Neural cell (in vitro differentiated cells): Measurements from ENCODE around the gene RPL28. TPM values are rescaled to one million over a fixed set of nuclear protein-coding genes. Genes with fewer than 3 reads are reported as not detected.

Source experiments
- H2AFZ ChIP-seq: fragments of 200-600, 300-800 bp; sonication (generic), shearing (Covaris generic); 2 replicates; pipeline ENCODE4 v1.6.0; 2014; ENCODE audit warnings: low read depth, mild to moderate bottlenecking, antibody characterized with exemption, low read length, moderate library complexity
- H3F3A ChIP-seq: fragments of 200-600 bp; shearing (Covaris generic); 2 replicates; pipeline ENCODE4 v1.6.1; 2016; ENCODE audit warnings: mild to moderate bottlenecking, moderate library complexity, mixed read lengths, antibody characterized with exemption, low read length; ENCODE audit not compliant: insufficient read depth, poor library complexity, severe bottlenecking
- H3K27ac ChIP-seq: fragments of 200-600, 300-800 bp; sonication (generic), shearing (Covaris generic); 2 replicates; pipeline ENCODE4 v1.5.1; 2014; ENCODE audit warnings: mild to moderate bottlenecking, low read length, moderate library complexity
- H3K27me3 ChIP-seq: fragments of 300-800, 200-600 bp; sonication (generic), shearing (Covaris generic); 2 replicates; pipeline ENCODE4 v1.6.0; 2014; ENCODE audit warnings: mild to moderate bottlenecking, low read depth, low read length, moderate library complexity; ENCODE audit not compliant: insufficient read depth
- H3K36me3 ChIP-seq: fragments of 300-800, 200-600 bp; sonication (generic), shearing (Covaris generic); 2 replicates; pipeline ENCODE4 v1.5.1; 2014; ENCODE audit warnings: mild to moderate bottlenecking, antibody characterized with exemption, low read length, moderate library complexity; ENCODE audit not compliant: insufficient read depth
- H3K4me2 ChIP-seq: fragments of 300-800, 200-600 bp; sonication (generic), shearing (Covaris generic); 2 replicates; pipeline ENCODE4 v1.6.0; 2014; ENCODE audit warnings: mild to moderate bottlenecking, low read length
- H3K4me3 ChIP-seq: fragments of 300-800, 200-600 bp; sonication (generic), shearing (Covaris generic); 2 replicates; pipeline ENCODE4 v1.5.1; 2014; ENCODE audit warnings: mild to moderate bottlenecking, low read length, moderate library complexity
- H3K79me2 ChIP-seq: fragments of 200-600 bp; shearing (Covaris generic); replicated peaks from 2 replicates; pipeline ENCODE4 v1.6.0; 2014; ENCODE audit warnings: mild to moderate bottlenecking, low read length, moderate library complexity; ENCODE audit not compliant: insufficient read depth
- H3K9ac ChIP-seq: fragments of 300-800, 200-600 bp; sonication (generic), shearing (Covaris generic); 2 replicates; pipeline ENCODE4 v1.6.1; 2016; ENCODE audit warnings: mild to moderate bottlenecking, low read length, mixed read lengths
- H3K9me2 ChIP-seq: fragments of 200-600 bp; shearing (Covaris generic); 2 replicates; pipeline ENCODE4 v1.6.1; 2016; ENCODE audit warnings: mild to moderate bottlenecking, low read length, mixed read lengths; ENCODE audit not compliant: insufficient read depth
- H3K9me3 ChIP-seq: fragments of 200-600, 300-800 bp; sonication (generic), shearing (Covaris generic); 2 replicates; pipeline ENCODE4 v1.6.1; 2016; ENCODE audit warnings: mild to moderate bottlenecking, mixed run types, low read length, moderate library complexity, mixed read lengths
- H4K20me1 ChIP-seq: fragments of 200-600 bp; shearing (Covaris generic); 2 replicates; pipeline ENCODE4 v1.6.1; 2016; ENCODE audit warnings: mild to moderate bottlenecking, mixed run types; ENCODE audit not compliant: insufficient read depth
- MXI1 ChIP-seq: fragments of 450-650 bp; conservative IDR thresholded peaks from 2 replicates; pipeline ENCODE4 v1.6.1; 2014; ENCODE audit warnings: antibody characterized with exemption, mild to moderate bottlenecking; ENCODE audit not compliant: poor library complexity, severe bottlenecking
- POLR2AphosphoS5 ChIP-seq: IDR thresholded peaks from 2 replicates; pipeline ENCODE4 v1.6.1; 2012
- REST ChIP-seq: IDR thresholded peaks from 2 replicates; pipeline ENCODE4 v1.6.1; 2012; ENCODE audit warnings: borderline replicate concordance
- SMC3 ChIP-seq: fragments of 450-650 bp; conservative IDR thresholded peaks from 2 replicates; pipeline ENCODE4 v1.6.1; 2014; ENCODE audit warnings: antibody characterized with exemption, mild to moderate bottlenecking, moderate library complexity; ENCODE audit not compliant: poor library complexity
- TAF1 ChIP-seq: IDR thresholded peaks from 2 replicates; pipeline ENCODE4 v1.6.1; 2012; ENCODE audit warnings: low read depth
- polyA plus RNA-seq: library from polyadenylated mRNA; depleted of rRNA; stranded (reverse); fragments of >200 nt; gene quantifications from 2 replicates; pipeline ENCODE4 v1.2.3, GENCODE V29; 2014

The RPL28 gene
- polyA plus RNA-seq, 1 donor from 2014 or later, result 195 TPM

GRCh38 chr19:55451965-55452748, 66.4 kb downstream of the RPL28 start:
- H3K4me3 ChIP-seq, result peak overlapping the region; percentile 99
- peak overlapping the region; percentile 93 for H3K9ac ChIP-seq
- H2AFZ ChIP-seq, result no peak overlapping the region
- H3K27me3 ChIP-seq, result peaks cover 3% of the 10 kb centered on the region
- H4K20me1 ChIP-seq, result no peaks in the 10 kb centered on the region
- no peaks in the 10 kb centered on the region for H3K79me2 ChIP-seq
- no peaks in the 10 kb centered on the region for H3F3A ChIP-seq
- peak overlapping the region; percentile 81 for H3K27ac ChIP-seq
- H3K4me2 ChIP-seq, result peak overlapping the region; percentile 86
- H3K9me2 ChIP-seq, result no peaks in the 10 kb centered on the region
- no peaks in the 10 kb centered on the region for H3K36me3 ChIP-seq
- no peaks in the 10 kb centered on the region for H3K9me3 ChIP-seq
- peak; percentile 90 for TF ChIP-seq MXI1
- no peak for TF ChIP-seq REST
- peak; percentile 15 for TF ChIP-seq TAF1
- no peak for TF ChIP-seq POLR2AphosphoS5
- peak; percentile 30 for TF ChIP-seq SMC3

Other genes starting within 250 kb of the RPL28 start
- gene TNNT1, start 236.7 kb upstream of the RPL28 start, polyA plus RNA-seq, result 4.0 and 6.2 TPM in 2 replicates
- gene TNNI3, start 228.2 kb upstream of the RPL28 start, polyA plus RNA-seq, result 22.5 and 22.6 TPM in 2 replicates
- 0.38 and 2.2 TPM in 2 replicates for gene DNAAF3, start 219.3 kb upstream of the RPL28 start, polyA plus RNA-seq
- 210 and 237 TPM in 2 replicates for gene SYT5, start 205.6 kb upstream of the RPL28 start, polyA plus RNA-seq
- gene PTPRH, start 176.4 kb upstream of the RPL28 start, polyA plus RNA-seq, result 0.54 and 0.56 TPM in 2 replicates
- gene TMEM86B, start 157.2 kb upstream of the RPL28 start, polyA plus RNA-seq, result 0.84 and 2.3 TPM in 2 replicates
- 20.0 and 33.0 TPM in 2 replicates for gene PPP6R1, start 126.9 kb upstream of the RPL28 start, polyA plus RNA-seq
- gene HSPBP1, start 105.8 kb upstream of the RPL28 start, polyA plus RNA-seq, result 61.1 and 86.8 TPM in 2 replicates
- 213 and 244 TPM in 2 replicates for gene BRSK1, start 101.9 kb upstream of the RPL28 start, polyA plus RNA-seq
- gene TMEM150B, start 60.6 kb upstream of the RPL28 start, polyA plus RNA-seq, result not detected in 2 replicates
- gene KMT5C, start 46.1 kb upstream of the RPL28 start, polyA plus RNA-seq, result 50.9 and 72.1 TPM in 2 replicates
- gene COX6B2, start 31.2 kb upstream of the RPL28 start, polyA plus RNA-seq, result 0.17 TPM in 1 of 2 replicates, not detected in the other
- not detected in 2 replicates for gene GARIN5B, start 22.7 kb upstream of the RPL28 start, polyA plus RNA-seq
- gene IL11, start 15.5 kb upstream of the RPL28 start, polyA plus RNA-seq, result 0.62 and 1.7 TPM in 2 replicates
- gene TMEM190, start 9.1 kb upstream of the RPL28 start, polyA plus RNA-seq, result not detected in 2 replicates
- gene TMEM238, start 1.6 kb upstream of the RPL28 start, polyA plus RNA-seq, result not detected in 2 replicates
- gene UBE2S, start 21.9 kb downstream of the RPL28 start, polyA plus RNA-seq, result 119 and 188 TPM in 2 replicates
- gene SHISA7, start 57.4 kb downstream of the RPL28 start, polyA plus RNA-seq, result 4.5 and 7.1 TPM in 2 replicates
- gene ISOC2, start 75.7 kb downstream of the RPL28 start, polyA plus RNA-seq, result 47.7 and 48.1 TPM in 2 replicates
- 0.19 and 3.0 TPM in 2 replicates for gene C19orf85, start 78.8 kb downstream of the RPL28 start, polyA plus RNA-seq
- 0.37 and 0.68 TPM in 2 replicates for gene ZNF628, start 90.7 kb downstream of the RPL28 start, polyA plus RNA-seq
- 129 and 145 TPM in 2 replicates for gene NAT14, start 99.3 kb downstream of the RPL28 start, polyA plus RNA-seq
- 0.45 and 1.4 TPM in 2 replicates for gene SSC5D, start 102.5 kb downstream of the RPL28 start, polyA plus RNA-seq
- not detected in 2 replicates for gene SBK2, start 151.2 kb downstream of the RPL28 start, polyA plus RNA-seq
- gene SBK3, start 159.6 kb downstream of the RPL28 start, polyA plus RNA-seq, result not detected in 2 replicates
- 7.4 and 10.8 TPM in 2 replicates for gene ZNF579, start 194.9 kb downstream of the RPL28 start, polyA plus RNA-seq
- 5.1 and 7.4 TPM in 2 replicates for gene FIZ1, start 213.6 kb downstream of the RPL28 start, polyA plus RNA-seq
- gene ZNF524, start 214.4 kb downstream of the RPL28 start, polyA plus RNA-seq, result 3.2 and 3.9 TPM in 2 replicates
- gene ZNF865, start 219.7 kb downstream of the RPL28 start, polyA plus RNA-seq, result 1.7 and 2.1 TPM in 2 replicates
- gene ZNF784, start 238.6 kb downstream of the RPL28 start, polyA plus RNA-seq, result 10.3 and 10.7 TPM in 2 replicates